Smooth muscle cell of the brain vasculature (primary cell): Measurements from ENCODE around the gene CBL.
"Not testable (repeated sequence)": the region's sequence is repeated elsewhere in the genome, so short reads cannot be mapped to it uniquely, and the experiment has no call there.

Experiments
- DNase-seq: peaks from one replicate; pipeline ENCODE4 v3.0.0-alpha.2; 2012; ENCODE audit warnings: low read depth, low spot score

CBL gene

DNA sequence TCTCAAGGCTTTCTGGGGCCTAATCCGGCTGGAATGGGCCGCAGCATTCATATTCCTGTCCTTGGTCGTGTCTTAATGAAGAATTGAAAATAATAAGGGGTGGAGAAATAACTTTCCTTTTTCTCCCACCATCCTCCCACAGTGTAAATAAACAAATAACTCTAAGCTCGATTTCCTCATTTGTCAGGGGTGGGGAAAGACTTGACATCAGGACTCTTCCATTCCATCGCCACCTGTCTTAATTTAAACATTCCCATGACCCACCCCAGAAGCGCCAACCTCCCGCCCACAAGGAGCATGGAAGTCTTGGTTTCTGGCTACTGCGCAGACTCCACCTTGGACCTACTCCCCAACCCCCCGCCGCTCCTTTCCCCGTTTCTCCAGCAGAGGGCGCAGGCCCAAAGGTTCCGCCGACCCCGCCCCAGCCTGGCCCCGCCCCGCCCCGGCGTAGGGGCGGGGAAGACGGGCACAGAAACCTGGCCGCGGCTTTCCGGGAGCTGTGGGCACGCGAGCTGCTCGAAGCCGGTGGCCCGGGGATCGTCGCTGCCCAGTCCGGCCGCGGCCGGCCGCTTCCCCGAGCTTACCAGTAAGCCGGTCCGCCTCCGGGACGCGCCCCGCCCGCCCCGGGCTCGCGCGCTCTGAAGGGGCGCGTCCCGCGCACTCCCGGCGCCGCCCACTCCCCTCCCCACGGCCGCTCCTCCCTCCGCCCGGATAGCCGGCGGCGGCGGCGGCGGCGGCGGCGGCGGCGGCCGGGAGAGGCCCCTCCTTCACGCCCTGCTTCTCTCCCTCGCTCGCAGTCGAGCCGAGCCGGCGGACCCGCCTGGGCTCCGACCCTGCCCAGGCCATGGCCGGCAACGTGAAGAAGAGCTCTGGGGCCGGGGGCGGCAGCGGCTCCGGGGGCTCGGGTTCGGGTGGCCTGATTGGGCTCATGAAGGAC, at the start of gene CBL:
TSS of gene CBL (plus strand) at position 766 of the 937 bp plus-strand sequence. CDS start at position 845, 79 bp downstream.
- peak; percentile 72 for DNase-seq

- DNase-seq, result no peak
Measured at GRCh38 chr11:119156496-119156895, 49.6 kb upstream of the CBL start.

DNA sequence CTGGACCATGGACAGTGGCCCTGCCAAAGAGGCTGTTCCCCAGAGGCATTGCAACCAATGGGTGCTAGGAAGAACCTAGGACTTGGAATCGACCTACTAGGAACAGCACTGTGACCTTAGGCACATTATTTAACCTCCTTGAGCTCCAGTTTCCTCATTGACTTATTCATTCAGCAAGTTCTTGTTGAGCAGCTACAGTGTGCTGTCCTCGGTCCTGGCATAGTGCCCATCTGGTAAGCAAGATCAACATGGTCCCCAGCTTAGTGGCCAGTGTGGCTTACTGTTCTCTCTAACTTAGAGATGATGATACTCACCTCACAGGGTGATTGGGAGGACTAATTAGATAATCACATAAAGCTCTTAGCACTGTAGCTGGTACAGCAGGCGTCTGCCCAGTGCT, 49.1 kb upstream of the CBL start:
- no peak for DNase-seq

- no peak for DNase-seq
Measured at GRCh38 chr11:119158467-119158866, 47.7 kb upstream of the CBL start.

GRCh38 chr11:119160151-119160550, 46.0 kb upstream of the CBL start:
- DNase-seq, result no peak

DNA sequence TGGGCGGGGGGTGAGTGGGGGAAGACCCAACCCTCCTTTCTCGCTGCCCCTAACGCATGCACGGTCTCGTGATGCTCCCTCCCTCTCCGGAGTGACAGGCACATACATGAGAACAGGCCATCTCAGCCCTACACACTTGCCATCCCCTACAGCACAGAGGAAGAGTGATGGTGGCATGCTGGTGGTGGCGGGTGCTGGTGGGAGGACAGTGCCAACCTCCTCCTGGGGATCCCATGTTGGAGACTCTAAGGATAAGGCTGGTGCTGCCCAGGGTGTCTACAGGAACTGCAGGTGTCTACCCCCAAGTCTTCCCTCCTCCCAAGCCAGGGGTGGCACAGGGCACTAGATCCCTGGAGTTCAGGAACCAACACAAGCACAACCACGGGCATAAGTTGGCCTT, 44.3 kb upstream of the CBL start:
- DNase-seq, result no peak

DNA sequence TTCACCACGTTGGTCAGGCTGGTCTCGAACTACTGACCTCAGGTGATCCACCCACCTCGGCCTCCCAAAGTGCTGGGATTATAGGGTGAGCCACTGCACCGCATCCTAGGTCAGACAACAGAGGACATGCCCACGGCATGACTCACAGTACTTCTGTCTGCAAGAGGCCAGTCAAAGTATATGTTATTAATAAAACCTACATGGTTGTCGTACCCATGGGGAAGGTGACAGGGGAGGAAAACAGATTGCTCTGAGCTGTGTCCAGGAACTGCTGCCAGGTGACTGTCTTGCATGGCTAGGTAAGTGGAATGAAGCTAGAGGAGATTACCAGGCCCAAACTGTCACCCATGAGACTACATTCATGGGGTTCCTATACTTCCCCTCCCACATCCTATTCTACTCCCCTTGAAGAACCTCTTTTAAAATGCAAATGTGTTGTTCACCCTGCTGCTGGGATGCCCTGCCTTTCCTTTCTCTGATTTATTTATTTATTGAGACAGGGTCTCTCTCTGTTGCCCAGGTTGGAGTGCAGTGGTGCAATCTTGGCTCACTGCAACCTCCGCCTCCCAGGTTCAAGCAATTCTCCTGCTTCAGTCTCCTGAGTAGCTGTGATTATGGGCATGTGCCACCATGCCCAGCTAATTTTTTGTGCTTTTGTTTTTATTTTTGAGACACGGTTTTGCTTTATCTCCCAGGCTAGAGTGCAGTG, 39.6 kb upstream of the CBL start:
- no peak for DNase-seq

- DNase-seq, result not testable (repeated sequence)
Measured at GRCh38 chr11:119167077-119167458, 39.1 kb upstream of the CBL start.

DNA sequence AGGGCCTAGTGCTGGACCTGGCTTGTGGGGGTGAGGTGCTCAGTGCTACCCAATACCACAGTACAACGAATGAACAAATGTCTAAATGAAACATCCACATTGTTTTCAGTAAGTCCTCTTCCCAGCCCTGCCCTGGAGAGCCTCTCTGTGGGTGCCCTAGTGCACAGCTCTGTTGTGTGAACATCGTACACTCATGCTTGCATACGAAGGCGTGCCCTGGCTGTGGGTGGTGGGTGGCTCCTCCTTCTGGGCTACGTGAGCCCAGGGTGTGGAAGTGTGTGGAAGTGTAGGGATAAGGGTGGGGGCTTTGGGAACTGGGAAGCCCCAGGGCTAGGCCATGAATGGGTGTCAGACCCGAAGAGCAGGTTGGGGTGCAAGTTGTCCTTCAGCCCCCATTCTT, 38.2 kb upstream of the CBL start:
- no peak for DNase-seq

DNA sequence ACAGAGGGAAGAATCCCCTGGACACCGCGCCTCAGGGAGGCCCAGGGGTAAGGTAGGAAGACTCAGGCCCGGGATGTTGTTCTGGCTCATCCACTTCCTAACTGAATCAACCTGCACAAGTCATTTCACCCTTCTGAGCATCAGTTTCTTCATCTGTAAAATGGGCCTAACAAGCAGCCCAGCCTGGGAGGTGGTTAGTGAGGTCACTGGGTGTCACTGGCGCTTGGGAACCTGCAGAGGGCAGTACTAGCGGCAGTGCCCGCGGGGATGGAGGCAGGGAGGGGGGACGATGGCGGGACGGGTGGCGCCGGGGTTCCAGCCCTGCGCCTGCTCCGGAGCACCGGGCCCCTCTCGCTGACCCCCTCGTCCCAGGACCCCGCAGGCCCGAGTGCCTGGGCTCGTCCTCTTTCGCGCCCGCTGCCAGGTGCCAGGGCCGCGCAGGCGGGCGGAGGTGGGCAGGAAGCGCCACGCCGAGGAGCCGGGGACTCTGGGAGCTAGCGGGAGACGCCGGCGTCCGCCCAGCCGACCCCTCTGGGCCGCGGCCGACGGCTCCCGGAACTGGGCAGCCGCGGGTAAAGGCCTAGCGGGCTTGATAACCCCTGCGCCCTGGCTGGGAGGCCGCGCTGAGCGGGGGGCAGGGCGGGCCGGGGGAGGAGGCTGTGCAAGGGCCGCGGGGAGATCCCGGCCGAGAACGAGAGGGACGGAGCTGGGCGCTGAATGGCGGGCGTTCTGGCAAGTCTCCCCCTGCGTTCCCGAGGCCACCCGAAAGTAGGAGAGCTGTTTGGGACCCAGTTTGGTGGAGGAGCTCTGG, 37.5 kb upstream of the CBL start, which contains the start of gene NLRX1:
TSS of gene NLRX1 (plus strand) at position 255 of the 811 bp plus-strand sequence. CDS start 2,679 bp downstream, outside the sequence.
- DNase-seq, result peak; percentile 29

DNA sequence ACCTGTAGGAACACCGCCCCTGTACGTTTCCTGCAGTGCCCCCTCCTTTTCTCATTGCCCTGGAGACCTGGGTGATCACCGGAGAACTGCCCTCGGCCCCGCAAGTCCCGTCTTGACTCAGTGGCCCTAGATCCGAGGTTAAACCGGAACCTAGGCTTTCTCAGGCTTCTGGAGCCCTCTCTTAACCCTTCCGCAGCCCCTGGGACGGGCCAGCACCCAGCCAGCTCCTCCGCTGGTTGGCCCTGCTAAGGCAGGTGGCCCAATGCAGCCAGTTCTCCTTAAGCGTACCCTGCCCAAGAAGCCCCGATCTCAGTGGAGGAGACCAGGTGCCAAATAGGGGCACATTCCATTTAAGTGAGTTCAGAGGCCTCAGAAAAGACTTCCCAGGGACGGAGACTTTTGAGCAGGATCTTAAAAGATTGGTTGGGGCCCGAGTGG, 36.8 kb upstream of the CBL start:
- no peak for DNase-seq

DNA sequence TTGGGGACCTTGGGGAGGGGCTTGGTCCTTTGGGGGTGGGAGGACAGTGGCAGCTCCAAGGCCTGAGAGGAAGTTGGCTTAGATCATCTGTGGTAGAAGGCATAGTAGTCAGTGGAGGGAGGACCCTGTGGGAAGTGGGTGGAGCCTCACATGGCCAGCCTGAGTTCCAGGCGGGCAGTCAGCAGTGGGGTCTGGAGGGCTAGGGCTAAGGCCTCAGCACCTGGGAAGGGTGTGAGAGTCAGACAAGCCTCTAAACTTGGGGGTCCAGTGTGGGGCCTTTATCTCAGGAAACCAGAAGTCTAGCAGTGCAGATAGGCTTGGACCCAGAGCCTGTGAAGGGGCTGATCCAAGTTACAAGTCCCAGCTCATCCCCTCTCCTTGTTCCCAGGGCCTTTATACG, 33.6 kb upstream of the CBL start:
- DNase-seq, result no peak

GRCh38 chr11:119173453-119173852, 32.7 kb upstream of the CBL start:
- DNase-seq, result no peak

DNA sequence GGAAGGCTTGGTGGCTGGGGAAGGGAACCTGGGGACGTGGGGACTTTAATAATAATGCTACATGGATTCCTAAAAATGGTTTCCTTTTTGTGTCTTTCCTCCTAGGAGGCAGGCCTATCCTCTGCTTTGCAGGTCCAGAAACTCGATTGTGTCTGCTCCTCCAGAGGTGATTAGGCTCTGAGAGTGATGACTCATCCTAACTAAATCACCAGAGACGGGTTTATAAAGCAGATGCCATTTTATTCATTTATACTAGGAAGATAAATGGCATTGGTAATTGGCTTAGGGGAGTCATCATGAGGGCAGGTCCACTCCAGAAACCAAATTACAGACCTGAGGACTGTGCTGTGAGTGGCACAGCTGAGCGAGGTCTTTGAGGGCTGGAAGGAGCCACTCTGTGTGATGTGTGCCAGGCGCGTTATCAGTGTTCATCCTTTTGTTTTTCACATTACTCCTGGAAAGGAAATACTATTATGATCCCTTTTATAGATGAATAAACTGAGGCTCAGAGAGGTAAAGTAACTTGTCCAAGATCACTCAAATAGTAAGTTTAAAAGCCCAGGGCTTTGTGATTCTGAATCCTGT, 30.6 kb upstream of the CBL start:
- no peak for DNase-seq

DNA sequence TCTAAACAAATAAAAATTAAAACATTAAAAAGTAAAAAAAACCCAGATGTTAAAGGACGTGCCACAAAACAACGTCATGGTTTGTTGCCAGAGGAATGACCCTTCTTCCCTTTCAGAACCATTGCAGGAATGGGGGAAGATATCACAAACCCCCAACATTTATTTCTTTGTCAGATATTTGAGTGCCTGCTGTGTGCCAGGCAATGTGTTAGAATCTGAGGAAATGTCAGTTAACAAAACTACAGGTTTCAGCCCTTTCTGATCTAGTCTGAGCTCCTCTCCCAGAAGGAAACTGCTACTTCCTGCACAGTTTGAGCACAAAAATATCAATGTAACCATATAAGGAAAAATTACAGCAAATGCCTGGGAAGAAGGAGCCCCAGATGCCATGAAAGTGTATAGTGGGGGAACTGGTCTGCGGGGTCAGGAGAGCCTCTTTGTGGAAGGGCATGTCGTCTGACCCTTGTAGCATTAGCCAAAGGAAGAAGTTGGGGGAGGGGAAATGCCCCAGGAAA, 27.9 kb upstream of the CBL start:
- no peak for DNase-seq

- DNase-seq, result no peak
Measured at GRCh38 chr11:119179342-119179741, 26.8 kb upstream of the CBL start.

DNA sequence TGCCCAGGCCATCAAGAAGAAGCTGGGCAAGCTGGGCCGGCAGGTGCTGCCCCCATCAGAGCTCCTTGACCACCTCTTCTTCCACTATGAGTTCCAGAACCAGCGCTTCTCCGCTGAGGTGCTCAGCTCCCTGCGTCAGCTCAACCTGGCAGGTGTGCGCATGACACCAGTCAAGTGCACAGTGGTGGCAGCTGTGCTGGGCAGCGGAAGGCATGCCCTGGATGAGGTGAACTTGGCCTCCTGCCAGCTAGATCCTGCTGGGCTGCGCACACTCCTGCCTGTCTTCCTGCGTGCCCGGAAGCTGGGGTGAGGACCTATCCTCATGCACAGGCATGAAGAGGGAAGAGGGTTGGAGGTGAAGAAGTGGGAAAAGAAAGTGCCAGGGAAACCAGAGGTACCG, 26.2 kb upstream of the CBL start:
- no peak for DNase-seq

DNA sequence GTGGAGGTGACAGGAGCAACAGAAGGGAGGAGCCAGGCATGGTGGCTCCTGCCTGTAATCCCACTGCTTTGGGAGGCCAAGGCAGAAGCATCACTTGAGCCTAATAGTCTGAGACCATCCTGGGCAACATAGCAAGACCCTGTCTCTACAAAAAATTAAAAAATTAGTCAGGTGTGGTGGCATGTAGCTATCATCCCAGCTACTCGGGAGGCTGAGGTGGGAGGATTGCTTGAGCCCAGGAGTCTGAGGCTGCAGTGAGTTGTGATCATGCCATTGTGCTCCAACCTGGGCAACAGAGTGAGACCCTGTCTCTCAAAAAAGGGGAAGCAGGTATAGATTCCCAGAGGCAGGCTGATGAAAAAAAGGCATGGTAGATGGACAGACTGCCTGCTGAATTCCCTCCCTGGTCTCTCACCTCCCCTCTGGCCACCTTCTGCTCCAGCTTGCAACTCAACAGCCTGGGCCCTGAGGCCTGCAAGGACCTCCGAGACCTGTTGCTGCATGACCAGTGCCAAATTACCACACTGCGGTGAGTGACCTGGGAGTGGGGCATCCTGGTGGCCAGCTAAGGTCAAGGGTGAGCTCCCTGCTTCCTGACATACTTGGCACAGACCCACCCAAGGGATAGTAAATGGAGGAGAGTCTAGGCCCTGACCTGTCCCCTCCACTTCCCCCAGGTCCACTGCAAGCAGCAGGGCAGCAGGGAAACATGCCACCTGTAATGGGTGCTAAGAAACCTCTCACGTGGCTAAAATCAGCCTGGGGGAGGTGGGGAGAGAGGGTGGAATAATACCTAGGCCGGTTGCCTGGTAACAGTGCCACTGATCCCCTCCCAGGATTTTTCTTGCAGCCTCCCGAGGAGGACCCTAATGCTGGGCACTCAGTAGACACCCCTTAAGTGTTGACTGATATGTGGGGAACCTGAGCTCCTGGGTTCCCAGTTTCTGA, 25.1 kb upstream of the CBL start:
- DNase-seq, result no peak

DNA sequence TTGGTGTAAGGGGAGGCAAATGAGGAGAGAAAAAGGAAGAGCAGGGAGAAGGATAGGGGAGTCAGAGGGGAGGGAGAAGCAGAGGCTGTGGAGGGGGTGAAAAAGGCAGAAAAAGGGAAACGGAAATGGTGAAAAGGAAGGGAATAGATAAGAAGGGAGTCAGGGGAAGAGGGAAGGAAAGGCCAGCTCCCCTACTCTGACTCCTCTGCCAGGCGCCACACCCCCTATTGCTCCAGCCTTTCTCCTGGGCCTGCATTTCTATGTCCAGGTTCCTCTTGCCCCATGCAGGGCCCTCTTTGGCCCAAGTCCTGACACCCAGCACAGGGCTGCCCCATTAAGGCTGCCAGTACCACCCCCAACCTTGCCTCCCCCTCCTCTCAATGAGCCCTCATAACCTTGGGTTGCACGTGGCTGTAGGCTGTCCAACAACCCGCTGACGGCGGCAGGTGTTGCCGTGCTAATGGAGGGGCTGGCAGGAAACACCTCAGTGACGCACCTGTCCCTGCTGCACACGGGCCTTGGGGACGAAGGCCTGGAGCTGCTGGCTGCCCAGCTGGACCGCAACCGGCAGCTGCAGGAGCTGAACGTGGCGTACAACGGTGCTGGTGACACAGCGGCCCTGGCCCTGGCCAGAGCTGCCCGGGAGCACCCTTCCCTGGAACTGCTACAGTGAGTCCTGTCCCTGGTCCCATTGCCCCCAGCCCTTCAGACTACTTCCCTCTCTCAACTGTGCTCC, 24.3 kb upstream of the CBL start:
- no peak for DNase-seq
